OCI-LY3 (cell line): Measurements from ENCODE around the gene IFNLR1.
A peak's percentile ranks its signal among the peaks of the same experiment; 100 is the strongest.

Experiments used
- H2AFZ ChIP-seq: fragments of 200-600, 300-600 bp; shearing (Covaris generic); 2 replicates; pipeline ENCODE4 v1.6.0; 2014; ENCODE audit warnings: antibody characterized with exemption, low read depth, low read length
- H3K27ac ChIP-seq: fragments of 200-600, 300-600 bp; sonication (generic); 2 replicates; pipeline ENCODE4 v1.5.1; 2014; ENCODE audit warnings: mild to moderate bottlenecking, low read length, moderate library complexity, mixed read lengths
- H3K27me3 ChIP-seq: fragments of 200-600, 300-600 bp; sonication (generic); 2 replicates; pipeline ENCODE4 v1.6.1; 2014; ENCODE audit warnings: low read depth, low read length, mixed read lengths
- H3K36me3 ChIP-seq: fragments of 200-600, 300-600 bp; sonication (generic); replicated peaks from 2 replicates; pipeline ENCODE3; 2014; ENCODE audit warnings: low read depth, low read length, mixed read lengths
- H3K4me1 ChIP-seq: fragments of 300-600, 200-600 bp; sonication (generic); 2 replicates; pipeline ENCODE4 v1.6.1; 2014; ENCODE audit warnings: low read length, mixed read lengths
- H3K4me2 ChIP-seq: fragments of 200-600, 300-600 bp; sonication (generic); 2 replicates; pipeline ENCODE4 v1.6.1; 2014; ENCODE audit warnings: low read length, mixed read lengths
- H3K4me3 ChIP-seq: fragments of 300-600, 200-600 bp; sonication (generic); 2 replicates; pipeline ENCODE4 v1.5.1; 2014; ENCODE audit warnings: antibody characterized with exemption, mild to moderate bottlenecking, low read length, moderate library complexity
- H3K79me2 ChIP-seq: fragments of 300-600, 200-600 bp; shearing (Covaris generic); 2 replicates; pipeline ENCODE4 v1.6.1; 2014; ENCODE audit warnings: mild to moderate bottlenecking, low read length, mixed read lengths
- H3K9ac ChIP-seq: fragments of 300-600, 200-600 bp; shearing (Covaris generic); 2 replicates; pipeline ENCODE4 v1.6.0; 2014; ENCODE audit warnings: mild to moderate bottlenecking, low read length, moderate library complexity
- H3K9me3 ChIP-seq: fragments of 200-600, 300-600 bp; shearing (Covaris generic); 2 replicates; pipeline ENCODE4 v1.6.1; 2014; ENCODE audit warnings: low read length, mixed read lengths; ENCODE audit not compliant: insufficient read depth
- H4K20me1 ChIP-seq: fragments of 200-600, 300-600 bp; sonication (generic); 2 replicates; pipeline ENCODE4 v1.6.1; 2016; ENCODE audit warnings: low read length, mixed read lengths; ENCODE audit not compliant: insufficient read depth
- EZH2phosphoT487 ChIP-seq: fragments of 200-600 bp; shearing (Covaris generic); IDR thresholded peaks from 2 replicates; pipeline ENCODE4 v1.6.1; 2018; ENCODE audit warnings: antibody characterized with exemption, mixed run types, low read depth
- TF ChIP-seq, protein P1 (sequence below): fragments of 200-600, 300-600 bp; sonication (generic); IDR thresholded peaks from 2 replicates; pipeline ENCODE4 v1.5.1; 2014; ENCODE audit warnings: antibody characterized with exemption, low read length, low read depth

Gene IFNLR1

DNA sequence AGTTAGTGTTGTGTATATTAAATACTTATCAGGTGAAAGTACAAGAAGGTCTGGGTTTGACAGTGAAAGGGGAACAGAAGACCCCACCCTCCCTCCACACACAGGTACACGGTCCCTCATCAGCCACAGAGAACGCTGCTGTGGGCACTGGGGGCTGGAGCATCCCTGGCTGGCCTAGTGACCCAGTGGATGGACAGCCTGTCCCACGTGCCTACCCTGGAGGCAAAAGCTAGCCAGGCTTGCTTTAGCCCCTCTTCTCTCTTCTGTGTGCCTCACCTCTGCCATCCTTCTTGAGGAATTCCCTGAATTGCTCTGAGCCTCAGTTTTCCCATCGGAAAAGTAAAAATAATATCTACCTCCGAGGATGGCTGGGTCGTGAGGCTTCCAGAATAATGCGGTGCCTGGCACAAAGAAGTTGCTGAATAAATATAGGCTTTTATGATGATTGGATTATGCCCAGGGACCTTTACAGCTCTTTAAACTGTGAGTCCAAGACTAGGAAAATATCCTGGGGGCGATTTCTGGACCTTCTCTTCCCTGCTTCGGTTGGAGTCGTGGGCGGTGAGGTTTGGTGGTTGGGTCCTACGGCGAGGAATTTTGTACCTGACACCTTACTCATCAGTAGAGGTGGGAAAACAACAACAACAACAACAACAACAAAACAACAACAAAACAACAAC lies 918 bp downstream of the IFNLR1 start:
- Histone ChIP-seq H2AFZ (no peak overlapping the region), H3K4me3 (peak overlapping the region; percentile 98), H4K20me1 (peaks cover 37% of the 10 kb centered on the region), H3K9ac (peak overlapping the region; percentile 99), H3K9me3 (no peaks in the 10 kb centered on the region), H3K79me2 (peaks cover 65% of the 10 kb centered on the region), H3K27ac (peak overlapping the region; percentile 100), H3K36me3 (peaks cover 32% of the 10 kb centered on the region), H3K4me1 (peaks cover 63% of the 10 kb centered on the region), H3K4me2 (peak overlapping the region; percentile 82), H3K27me3 (no peaks in the 10 kb centered on the region)
- TF ChIP-seq, protein P1, sequence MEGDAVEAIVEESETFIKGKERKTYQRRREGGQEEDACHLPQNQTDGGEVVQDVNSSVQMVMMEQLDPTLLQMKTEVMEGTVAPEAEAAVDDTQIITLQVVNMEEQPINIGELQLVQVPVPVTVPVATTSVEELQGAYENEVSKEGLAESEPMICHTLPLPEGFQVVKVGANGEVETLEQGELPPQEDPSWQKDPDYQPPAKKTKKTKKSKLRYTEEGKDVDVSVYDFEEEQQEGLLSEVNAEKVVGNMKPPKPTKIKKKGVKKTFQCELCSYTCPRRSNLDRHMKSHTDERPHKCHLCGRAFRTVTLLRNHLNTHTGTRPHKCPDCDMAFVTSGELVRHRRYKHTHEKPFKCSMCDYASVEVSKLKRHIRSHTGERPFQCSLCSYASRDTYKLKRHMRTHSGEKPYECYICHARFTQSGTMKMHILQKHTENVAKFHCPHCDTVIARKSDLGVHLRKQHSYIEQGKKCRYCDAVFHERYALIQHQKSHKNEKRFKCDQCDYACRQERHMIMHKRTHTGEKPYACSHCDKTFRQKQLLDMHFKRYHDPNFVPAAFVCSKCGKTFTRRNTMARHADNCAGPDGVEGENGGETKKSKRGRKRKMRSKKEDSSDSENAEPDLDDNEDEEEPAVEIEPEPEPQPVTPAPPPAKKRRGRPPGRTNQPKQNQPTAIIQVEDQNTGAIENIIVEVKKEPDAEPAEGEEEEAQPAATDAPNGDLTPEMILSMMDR = no peak
- TF ChIP-seq EZH2phosphoT487 = no peak

- H3K4me1 ChIP-seq = peaks cover 60% of the 10 kb centered on the region
- peaks cover 47% of the 10 kb centered on the region for H4K20me1 ChIP-seq
- H3K4me3 ChIP-seq = peak overlapping the region; percentile 98
- TF ChIP-seq, protein P1 = no peak
- TF ChIP-seq EZH2phosphoT487 = no peak
- H3K79me2 ChIP-seq = peaks cover 76% of the 10 kb centered on the region
- no peaks in the 10 kb centered on the region for H3K27me3 ChIP-seq
- H3K4me2 ChIP-seq = peak overlapping the region; percentile 82
- H3K9ac ChIP-seq = peak overlapping the region; percentile 99; the same call in 1 of the 2 replicates
- peaks cover 32% of the 10 kb centered on the region for H3K36me3 ChIP-seq
- H3K9me3 ChIP-seq = no peaks in the 10 kb centered on the region
- no peak overlapping the region for H2AFZ ChIP-seq
- no peak overlapping the region for H3K27ac ChIP-seq
These were observed 2.0 kb downstream of the IFNLR1 start for GRCh38 chr1:24185076-24185475.

- H3K79me2 ChIP-seq = peaks cover 100% of the 10 kb centered on the region
These were observed 5.0 kb downstream of the IFNLR1 start for GRCh38 chr1:24182061-24182460.

GRCh38 chr1:24181619-24182018 lies 5.5 kb downstream of the IFNLR1 start:
- Histone ChIP-seq H3K27ac (no peak overlapping the region), H3K27me3 (no peaks in the 10 kb centered on the region), H3K4me2 (no peak overlapping the region), H3K9me3 (no peaks in the 10 kb centered on the region), H3K4me1 (peaks cover 64% of the 10 kb centered on the region), H4K20me1 (peaks cover 77% of the 10 kb centered on the region), H3K79me2 (peaks cover 100% of the 10 kb centered on the region), H2AFZ (no peak overlapping the region), H3K4me3 (no peak overlapping the region), H3K9ac (no peak overlapping the region), H3K36me3 (peaks cover 57% of the 10 kb centered on the region)
- TF ChIP-seq EZH2phosphoT487 = no peak
- TF ChIP-seq, protein P1 = no peak

More at GRCh38 chr1:24182061-24182460, 5.0 kb downstream of the IFNLR1 start:
- Histone ChIP-seq H3K4me3 (no peak overlapping the region), H3K9ac (no peak overlapping the region), H3K9me3 (no peaks in the 10 kb centered on the region), H2AFZ (no peak overlapping the region), H4K20me1 (peaks cover 72% of the 10 kb centered on the region), H3K4me2 (no peak overlapping the region), H3K27ac (no peak overlapping the region), H3K4me1 (peaks cover 60% of the 10 kb centered on the region), H3K27me3 (no peaks in the 10 kb centered on the region), H3K36me3 (peaks cover 54% of the 10 kb centered on the region)
- no peak for TF ChIP-seq EZH2phosphoT487
- TF ChIP-seq, protein P1 = no peak
